TTC549 (cell line): ENCODE measurements around the gene KEAP1.
"Not testable (repeated sequence)": the region's sequence is repeated elsewhere in the genome, so short reads cannot be mapped to it uniquely, and the experiment has no call there.

Experiments used
- FAIRE-seq: peaks from 2 replicates; lab custom pipeline; 2012; peaks lifted over from hg19 to GRCh38; lab: Jason Lieb, UNC

KEAP1 gene

GRCh38 chr19:10497371-10497770 lies 5.8 kb downstream of the KEAP1 start:
- FAIRE-seq, result no peak

GRCh38 chr19:10491472-10492047 lies 11.6 kb downstream of the KEAP1 start:
- no peak for FAIRE-seq

- no peak for FAIRE-seq
These were observed 16.6 kb downstream of the KEAP1 start for GRCh38 chr19:10486551-10486950.

GRCh38 chr19:10478903-10479384 lies 24.2 kb downstream of the KEAP1 start:
- FAIRE-seq, result no peak

- no peak for FAIRE-seq
These were observed 24.7 kb downstream of the KEAP1 start for GRCh38 chr19:10478476-10478875.

GRCh38 chr19:10474962-10475451 lies 28.1 kb downstream of the KEAP1 start:
- FAIRE-seq, result no peak

GRCh38 chr19:10473192-10473591 lies 30.0 kb downstream of the KEAP1 start:
- no peak for FAIRE-seq

- FAIRE-seq, result no peak
These were observed 31.2 kb downstream of the KEAP1 start for GRCh38 chr19:10471909-10472308.

GRCh38 chr19:10468133-10468532 lies 35.0 kb downstream of the KEAP1 start:
- FAIRE-seq, result no peak

- no peak for FAIRE-seq
These were observed 36.0 kb downstream of the KEAP1 start for GRCh38 chr19:10467104-10467706.

- FAIRE-seq, result no peak
These were observed 38.7 kb downstream of the KEAP1 start for GRCh38 chr19:10464456-10464855.

GRCh38 chr19:10462557-10462956 lies 40.6 kb downstream of the KEAP1 start:
- no peak for FAIRE-seq

GRCh38 chr19:10462042-10462441 lies 41.1 kb downstream of the KEAP1 start:
- not testable (repeated sequence) for FAIRE-seq

- no peak for FAIRE-seq
These were observed 41.9 kb downstream of the KEAP1 start for GRCh38 chr19:10461047-10461949.

- no peak for FAIRE-seq
These were observed 42.5 kb downstream of the KEAP1 start for GRCh38 chr19:10460714-10461046.

- FAIRE-seq, result not testable (repeated sequence)
These were observed 44.4 kb downstream of the KEAP1 start for GRCh38 chr19:10458733-10459132.

- no peak for FAIRE-seq
These were observed 48.9 kb downstream of the KEAP1 start for GRCh38 chr19:10454267-10454666.

- FAIRE-seq, result no peak
These were observed 49.3 kb downstream of the KEAP1 start for GRCh38 chr19:10453852-10454251.

GRCh38 chr19:10452726-10453618 lies 50.2 kb downstream of the KEAP1 start:
- no peak for FAIRE-seq

GRCh38 chr19:10450853-10451609 lies 52.1 kb downstream of the KEAP1 start:
- no peak for FAIRE-seq

GRCh38 chr19:10450191-10450852 lies 52.8 kb downstream of the KEAP1 start:
- no peak for FAIRE-seq
